PFSK-1 (cell line): ENCODE results near the gene KIF23.

Experiments used
- FOXP2 ChIP-seq: optimal IDR thresholded peaks from 2 replicates; pipeline ENCODE3; 2011; ENCODE audit warnings: borderline replicate concordance, control low read depth, inconsistent platforms; ENCODE audit not compliant: insufficient read depth; ENCODE audit errors: extremely low read length, extremely low read depth
- POLR2AphosphoS5 ChIP-seq: IDR thresholded peaks from 2 replicates; pipeline ENCODE4 v1.6.1; 2012; ENCODE audit warnings: low read depth, mild to moderate bottlenecking, control low read depth, low read length, moderate library complexity
- SIN3A ChIP-seq: IDR thresholded peaks from 2 replicates; pipeline ENCODE4 v1.6.1; 2012; ENCODE audit warnings: mild to moderate bottlenecking, low read length, moderate library complexity, borderline replicate concordance; ENCODE audit not compliant: insufficient read depth
- TAF1 ChIP-seq: IDR thresholded peaks from 2 replicates; pipeline ENCODE4 v1.6.1; 2012; ENCODE audit warnings: low read length, control low read depth, borderline replicate concordance; ENCODE audit not compliant: insufficient read depth
- TF ChIP-seq, protein P1 (sequence below), 2 experiments: IDR thresholded peaks; 2 replicates each; pipeline versions ENCODE4 v1.6.1 to v1.8.0; 2011 to 2012; ENCODE audit warnings: low read depth in 2 of 2, low read length in 2 of 2, control low read depth in 1 of 2, inconsistent platforms in 1 of 2, mild to moderate bottlenecking in 1 of 2, moderate library complexity in 1 of 2; ENCODE audit not compliant: insufficient read depth in 1 of 2

KIF23 gene

DNA sequence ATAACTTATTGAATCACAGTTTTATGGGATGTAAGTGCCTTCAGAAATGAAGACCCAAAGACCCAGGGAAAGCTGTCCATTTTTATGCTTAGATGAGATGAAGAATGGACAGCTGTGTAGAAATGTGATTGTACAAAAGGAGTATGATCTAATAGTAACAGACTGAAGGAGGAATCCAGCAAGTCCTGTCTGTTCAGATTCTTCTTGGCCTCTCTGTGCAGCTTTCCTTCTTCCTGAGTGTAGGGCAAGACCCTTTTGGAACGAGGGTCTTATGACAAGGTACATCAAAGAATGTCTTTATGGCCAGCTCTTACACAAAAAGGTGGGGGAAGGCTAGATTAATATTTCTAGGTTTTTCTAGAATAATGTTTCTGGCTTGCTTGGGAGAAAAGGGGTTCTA is 1.4 kb upstream of the KIF23 start:
- TF ChIP-seq, protein P1, sequence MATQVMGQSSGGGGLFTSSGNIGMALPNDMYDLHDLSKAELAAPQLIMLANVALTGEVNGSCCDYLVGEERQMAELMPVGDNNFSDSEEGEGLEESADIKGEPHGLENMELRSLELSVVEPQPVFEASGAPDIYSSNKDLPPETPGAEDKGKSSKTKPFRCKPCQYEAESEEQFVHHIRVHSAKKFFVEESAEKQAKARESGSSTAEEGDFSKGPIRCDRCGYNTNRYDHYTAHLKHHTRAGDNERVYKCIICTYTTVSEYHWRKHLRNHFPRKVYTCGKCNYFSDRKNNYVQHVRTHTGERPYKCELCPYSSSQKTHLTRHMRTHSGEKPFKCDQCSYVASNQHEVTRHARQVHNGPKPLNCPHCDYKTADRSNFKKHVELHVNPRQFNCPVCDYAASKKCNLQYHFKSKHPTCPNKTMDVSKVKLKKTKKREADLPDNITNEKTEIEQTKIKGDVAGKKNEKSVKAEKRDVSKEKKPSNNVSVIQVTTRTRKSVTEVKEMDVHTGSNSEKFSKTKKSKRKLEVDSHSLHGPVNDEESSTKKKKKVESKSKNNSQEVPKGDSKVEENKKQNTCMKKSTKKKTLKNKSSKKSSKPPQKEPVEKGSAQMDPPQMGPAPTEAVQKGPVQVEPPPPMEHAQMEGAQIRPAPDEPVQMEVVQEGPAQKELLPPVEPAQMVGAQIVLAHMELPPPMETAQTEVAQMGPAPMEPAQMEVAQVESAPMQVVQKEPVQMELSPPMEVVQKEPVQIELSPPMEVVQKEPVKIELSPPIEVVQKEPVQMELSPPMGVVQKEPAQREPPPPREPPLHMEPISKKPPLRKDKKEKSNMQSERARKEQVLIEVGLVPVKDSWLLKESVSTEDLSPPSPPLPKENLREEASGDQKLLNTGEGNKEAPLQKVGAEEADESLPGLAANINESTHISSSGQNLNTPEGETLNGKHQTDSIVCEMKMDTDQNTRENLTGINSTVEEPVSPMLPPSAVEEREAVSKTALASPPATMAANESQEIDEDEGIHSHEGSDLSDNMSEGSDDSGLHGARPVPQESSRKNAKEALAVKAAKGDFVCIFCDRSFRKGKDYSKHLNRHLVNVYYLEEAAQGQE (IDR thresholded peaks at IDR 0.05; ENCODE audit: insufficient read depth in 1 of 2, low read depth in 2 of 2, low read length in 2 of 2): no peak
- TF ChIP-seq FOXP2 (no peak), POLR2AphosphoS5 (no peak), TAF1 (no peak), SIN3A (no peak)

DNA sequence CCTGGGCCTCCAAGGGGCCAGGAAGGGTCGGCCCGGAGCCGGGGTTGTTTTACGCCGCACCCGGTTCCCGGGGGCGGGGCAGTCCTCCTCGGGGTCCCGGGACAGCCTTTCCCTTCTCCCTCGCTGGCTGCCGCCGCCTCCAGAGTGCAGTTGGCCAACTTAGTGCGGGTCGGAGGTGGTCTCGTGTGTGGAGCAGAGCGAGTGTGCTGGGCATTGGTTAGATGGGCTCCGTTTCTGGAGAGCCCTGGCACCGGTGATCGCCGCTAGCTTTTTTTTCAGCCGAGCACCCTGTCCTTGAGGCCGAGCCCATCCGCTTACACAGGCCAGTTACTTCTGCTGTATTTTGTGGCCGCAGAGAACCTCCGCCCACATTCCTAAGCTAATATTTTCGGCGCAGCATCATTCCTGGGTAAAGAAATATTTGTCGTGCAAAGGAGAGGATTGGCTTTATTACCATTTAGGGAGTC is 585 bp downstream of the KIF23 start:
- TF ChIP-seq, protein P1 (IDR thresholded peaks at IDR 0.05; ENCODE audit: insufficient read depth in 1 of 2, low read depth in 2 of 2, low read length in 2 of 2): no peak
- TF ChIP-seq SIN3A: 0 out of 2 replicates have a peak, but pooled peaks have one; percentile 17
- TF ChIP-seq POLR2AphosphoS5: no peak
- TF ChIP-seq FOXP2: no peak
- no peak for TF ChIP-seq TAF1

DNA sequence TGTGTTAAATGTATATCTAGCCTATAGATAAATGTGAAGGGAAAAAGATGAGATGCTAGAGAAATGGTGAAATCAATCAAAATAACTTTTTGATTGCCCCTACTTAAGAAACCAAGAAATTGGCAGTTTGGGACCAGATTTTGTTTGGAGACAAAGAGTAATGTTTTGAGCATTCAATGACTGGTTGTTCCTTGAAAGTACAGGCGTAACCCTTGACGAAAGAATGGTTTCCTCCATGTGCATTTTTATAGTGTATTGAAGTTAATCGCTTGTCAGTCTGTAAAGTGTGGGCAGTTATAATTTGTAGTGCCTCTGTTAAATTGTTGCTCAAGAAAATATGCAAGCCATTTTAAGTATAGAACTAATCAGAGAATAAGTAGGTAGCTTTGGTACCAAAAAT is 1.2 kb downstream of the KIF23 start:
- no peak for TF ChIP-seq TAF1
- no peak for TF ChIP-seq POLR2AphosphoS5
- TF ChIP-seq FOXP2: no peak
- TF ChIP-seq, protein P1 (IDR thresholded peaks at IDR 0.05; ENCODE audit: insufficient read depth in 1 of 2, low read depth in 2 of 2, low read length in 2 of 2): no peak
- no peak for TF ChIP-seq SIN3A

DNA sequence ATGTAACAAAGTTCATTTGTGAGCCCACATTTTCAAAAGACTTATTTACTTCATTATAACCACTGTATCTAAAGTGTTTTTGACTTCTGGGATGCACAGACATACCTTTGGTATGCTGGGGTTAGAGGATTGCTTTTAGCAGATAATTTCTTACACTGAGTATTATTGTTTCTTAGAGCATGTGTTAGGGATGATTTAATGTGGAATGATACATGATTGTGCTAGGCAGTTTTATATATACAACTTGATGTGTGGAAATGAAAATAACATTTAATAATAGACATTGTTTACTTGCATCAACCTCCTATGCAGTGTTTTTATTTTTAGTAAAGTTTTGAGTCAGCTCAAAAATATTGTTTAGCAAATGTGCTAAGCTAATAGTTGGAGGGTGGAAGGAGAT is 3.4 kb downstream of the KIF23 start:
- TF ChIP-seq POLR2AphosphoS5 (no peak), FOXP2 (no peak), SIN3A (no peak), TAF1 (no peak)
- TF ChIP-seq, protein P1 (IDR thresholded peaks at IDR 0.05; ENCODE audit: insufficient read depth in 1 of 2, low read depth in 2 of 2, low read length in 2 of 2): no peak

DNA sequence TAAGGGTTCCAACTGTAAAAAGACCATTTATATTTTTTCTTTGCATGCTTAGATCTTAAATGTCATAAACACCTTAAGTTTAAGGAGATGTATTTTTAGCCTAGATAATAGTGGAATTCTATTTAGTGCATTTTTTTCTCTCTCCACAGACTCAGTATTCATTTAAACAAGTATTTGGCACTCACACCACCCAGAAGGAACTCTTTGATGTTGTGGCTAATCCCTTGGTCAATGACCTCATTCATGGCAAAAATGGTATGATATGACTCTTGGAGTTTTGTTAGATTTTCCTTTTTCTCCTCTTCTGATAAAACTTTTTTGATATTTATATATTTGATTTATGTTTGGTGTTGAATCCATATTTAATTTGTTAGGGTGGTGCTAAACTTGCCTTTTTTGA is 7.3 kb downstream of the KIF23 start:
- TF ChIP-seq POLR2AphosphoS5 (no peak), SIN3A (no peak), TAF1 (no peak), FOXP2 (no peak)
- TF ChIP-seq, protein P1 (IDR thresholded peaks at IDR 0.05; ENCODE audit: insufficient read depth in 1 of 2, low read depth in 2 of 2, low read length in 2 of 2): no peak
